Skeletal muscle tissue (tissue), 4 donors: ENCODE results near the gene CINP. TPM values are rescaled to one million over a fixed set of nuclear protein-coding genes. Genes with fewer than 3 reads are reported as not detected.
"Not testable (repeated sequence)": the region's sequence is repeated elsewhere in the genome, so short reads cannot be mapped to it uniquely, and the experiment has no call there.

Experiments used
- H3K27ac ChIP-seq: one replicate; pipeline ENCODE4 v1.7.0; 2013; ENCODE audit warnings: mild to moderate bottlenecking, low read depth, low read length, inconsistent platforms
- H3K27me3 ChIP-seq, 3 donors: one replicate each; pipeline ENCODE4 v1.7.0; 2013; ENCODE audit warnings: low read length in 3 of 3; ENCODE audit not compliant: control insufficient read depth in 3 of 3, insufficient read depth in 3 of 3
- H3K36me3 ChIP-seq, 3 donors: one replicate each; pipeline ENCODE4 v1.7.0; 2013; ENCODE audit warnings: low read length in 3 of 3; ENCODE audit not compliant: control insufficient read depth in 3 of 3, insufficient read depth in 3 of 3
- H3K4me1 ChIP-seq, 3 donors: one replicate each; pipeline ENCODE4 v1.7.0; 2013; ENCODE audit warnings: low read length in 3 of 3, mild to moderate bottlenecking in 3 of 3; ENCODE audit not compliant: control insufficient read depth in 3 of 3, insufficient read depth in 3 of 3
- H3K4me3 ChIP-seq, 3 donors: one replicate each; pipeline ENCODE4 v1.7.0; 2013; ENCODE audit warnings: low read length in 3 of 3
- H3K9ac ChIP-seq, 3 donors: one replicate each; pipeline ENCODE4 v1.7.0; 2013; ENCODE audit warnings: low read length in 3 of 3, mild to moderate bottlenecking in 3 of 3, moderate library complexity in 2 of 3, low read depth in 1 of 3
- H3K9me3 ChIP-seq, 3 donors: one replicate each; pipeline ENCODE4 v1.7.0; 2013; ENCODE audit warnings: low read length in 3 of 3; ENCODE audit not compliant: control insufficient read depth in 3 of 3
- total RNA-seq: library from RNA; depleted of rRNA; stranded (reverse); fragments of >200 nt; gene quantifications from one replicate; pipeline ENCODE4 v1.2.3, GENCODE V29; 2014
- donor health status: Osteomylitis.

Gene CINP
- total RNA-seq, 1 donor from 2014 or later = 24.0 TPM

DNA sequence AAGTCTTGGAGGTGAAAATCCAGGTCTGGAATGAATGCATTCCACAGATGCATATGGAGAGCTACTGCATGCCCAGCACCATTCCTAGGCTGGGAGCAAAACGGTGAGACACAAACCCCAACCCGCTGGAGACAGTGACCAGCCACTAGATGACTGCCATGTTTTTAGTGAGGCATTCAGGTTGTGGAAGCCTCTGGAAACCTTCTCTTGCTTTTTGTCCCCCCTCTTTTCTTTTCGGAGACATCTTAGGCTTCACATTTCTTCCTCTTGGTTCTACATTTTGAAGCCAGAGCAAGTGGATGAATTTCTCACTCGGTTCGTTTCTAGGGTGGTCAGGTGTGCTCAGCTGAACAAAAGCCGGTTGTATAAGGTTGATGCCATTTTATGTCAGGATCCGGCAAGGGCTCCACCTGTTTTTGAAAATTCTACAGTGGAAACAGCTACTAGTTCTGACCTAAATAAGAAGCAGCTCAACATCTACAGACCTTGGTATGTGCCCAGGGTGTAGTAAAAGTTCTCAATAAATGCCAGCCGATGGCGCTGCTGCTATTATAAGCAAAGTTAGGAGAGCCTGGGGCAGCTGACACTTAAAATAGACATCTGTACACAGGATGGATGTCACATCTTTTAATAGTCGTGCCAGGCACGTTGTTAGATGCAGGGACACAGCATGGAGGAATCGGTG lies 45.0 kb downstream of the CINP start:
- Histone ChIP-seq H3K9ac (peak overlapping the region; percentile 73 to 98 (median 75)), H3K4me3 (peak overlapping the region; percentile 69 to 79 (median 79)), H3K27me3 (no peaks in the 10 kb centered on the region), H3K36me3 (peaks cover 0 to 9% (median 3%) of the 10 kb centered on the region in 3 donors), H3K9me3 (no peaks in the 10 kb centered on the region), H3K4me1 (peaks cover 45 to 63% (median 53%) of the 10 kb centered on the region in 3 donors), H3K27ac (peak overlapping the region; percentile 97)

GRCh38 chr14:102316743-102317563 lies 45.7 kb downstream of the CINP start:
- H3K4me3 ChIP-seq = peak overlapping the region; percentile 69 to 79 (median 79)
- no peaks in the 10 kb centered on the region for H3K27me3 ChIP-seq
- H3K9ac ChIP-seq = peak overlapping the region; percentile 73 to 98 (median 75)
- peaks cover 0 to 3% (median 3%) of the 10 kb centered on the region in 3 donors for H3K36me3 ChIP-seq
- H3K27ac ChIP-seq = peak overlapping the region; percentile 97
- no peaks in the 10 kb centered on the region for H3K9me3 ChIP-seq
- peaks cover 45 to 63% (median 53%) of the 10 kb centered on the region in 3 donors for H3K4me1 ChIP-seq

- Histone ChIP-seq H3K27me3 (no peaks in the 10 kb centered on the region), H3K4me3 (peak overlapping the region; percentile 49 to 70 (median 69)), H3K36me3 (no peaks in the 10 kb centered on the region), H3K9me3 (no peaks in the 10 kb centered on the region), H3K9ac (peak overlapping the region; percentile 37 to 71 (median 60)), H3K27ac (peak overlapping the region; percentile 97), H3K4me1 (peaks cover 45 to 63% (median 53%) of the 10 kb centered on the region in 3 donors)
These were observed 46.4 kb downstream of the CINP start for GRCh38 chr14:102316338-102316742.

GRCh38 chr14:102315121-102315520 lies 47.6 kb downstream of the CINP start:
- Histone ChIP-seq H3K27me3 (no peaks in the 10 kb centered on the region), H3K36me3 (no peaks in the 10 kb centered on the region), H3K4me3 (no peak overlapping the region), H3K4me1 (peaks cover 36 to 50% (median 43%) of the 10 kb centered on the region in 3 donors), H3K9me3 (no peaks in the 10 kb centered on the region), H3K27ac (no peak overlapping the region), H3K9ac (no peak overlapping the region)

DNA sequence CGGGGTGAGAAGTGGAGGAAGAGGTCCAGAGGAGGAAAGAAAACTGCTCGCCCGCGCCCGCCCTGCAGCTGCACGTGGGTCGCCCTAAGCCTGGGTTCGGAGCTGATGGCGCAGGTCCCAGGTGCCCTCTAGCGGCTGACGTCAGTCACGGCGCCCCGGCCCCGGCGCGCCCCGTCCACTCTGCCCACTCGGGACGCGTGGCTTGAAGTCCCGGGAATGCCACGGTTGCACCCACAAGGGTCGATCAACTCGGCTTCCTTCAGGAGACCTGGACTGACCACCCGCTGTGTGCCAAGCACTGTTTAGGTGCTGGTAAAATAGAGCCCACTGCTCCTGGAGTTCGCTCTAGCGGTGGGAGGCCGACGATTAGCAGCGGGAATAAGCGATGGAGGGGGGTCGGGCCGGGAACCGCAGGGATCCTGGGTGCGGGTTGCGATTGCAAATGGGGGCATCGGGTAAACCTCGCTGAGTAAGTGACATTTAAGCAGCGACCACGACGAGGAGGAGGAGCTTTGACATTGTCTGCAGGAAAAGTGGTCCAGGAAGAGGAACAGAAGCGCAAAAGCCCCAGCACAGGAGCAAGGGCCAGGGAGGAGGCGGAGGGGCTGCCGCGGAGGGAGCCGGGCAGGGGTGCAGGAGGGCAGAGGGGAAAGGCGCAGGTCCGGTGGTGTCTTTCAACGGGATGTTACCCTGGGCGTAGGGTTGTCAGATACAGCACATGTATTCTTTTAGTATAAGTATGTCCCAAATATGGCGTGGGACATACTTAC lies 48.3 kb downstream of the CINP start:
- H3K9ac ChIP-seq = peak overlapping the region; percentile 52 to 78 (median 66)
- H3K36me3 ChIP-seq = no peaks in the 10 kb centered on the region
- peak overlapping the region; percentile 41 for H3K27ac ChIP-seq
- no peaks in the 10 kb centered on the region for H3K27me3 ChIP-seq
- H3K4me3 ChIP-seq = peak overlapping the region; percentile 78 to 80 (median 79)
- peaks cover 36 to 48% (median 42%) of the 10 kb centered on the region in 3 donors for H3K4me1 ChIP-seq
- H3K9me3 ChIP-seq = no peaks in the 10 kb centered on the region

- Histone ChIP-seq H3K9ac (peak within 1 kb of the TSS; percentile 62 to 76 (median 75)), H3K27ac (peak within 1 kb of the TSS; percentile 57), H3K27me3 (no peaks in the 10 kb centered on the region), H3K36me3 (no peaks in the 10 kb centered on the region), H3K9me3 (no peaks in the 10 kb centered on the region), H3K4me3 (peak within 1 kb of the TSS; percentile 95 to 98 (median 95)), H3K4me1 (peaks cover 0 to 6% (median 4%) of the 10 kb centered on the region in 3 donors)
These were observed 57.8 kb downstream of the CINP start, which contains the start of gene MOK for GRCh38 chr14:102304611-102305506. TSS of gene MOK (minus strand) at chr14:102305164. CDS start at chr14:102304968, 196 bp downstream.

DNA sequence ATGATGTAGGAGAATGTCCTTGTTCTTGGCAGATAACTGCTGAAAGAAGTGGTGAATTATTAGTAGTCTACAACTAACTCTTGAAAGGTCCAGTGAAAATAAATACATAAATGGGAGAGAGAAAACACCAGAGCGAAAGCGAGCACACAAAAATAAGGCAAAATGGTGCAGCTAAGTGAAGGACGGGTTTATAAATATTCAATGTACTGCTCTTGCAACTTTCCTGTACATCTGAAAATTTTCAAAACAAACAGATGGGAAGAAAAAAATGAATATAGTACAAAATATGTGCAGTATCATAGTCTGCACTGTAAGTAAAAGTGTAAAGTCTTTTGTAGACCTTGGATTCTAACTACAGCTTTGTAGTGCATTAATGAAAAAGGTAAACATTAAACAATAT lies 59.0 kb downstream of the CINP start:
- H3K27me3 ChIP-seq = no peaks in the 10 kb centered on the region
- no peaks in the 10 kb centered on the region for H3K36me3 ChIP-seq
- no peaks in the 10 kb centered on the region for H3K9me3 ChIP-seq
- no peak overlapping the region for H3K27ac ChIP-seq
- H3K4me3 ChIP-seq = no peak overlapping the region
- H3K4me1 ChIP-seq = peaks cover 0 to 6% (median 4%) of the 10 kb centered on the region in 3 donors
- no peak overlapping the region for H3K9ac ChIP-seq

- not testable (repeated sequence) for H3K4me1 ChIP-seq, H3K9me3 ChIP-seq, H3K4me3 ChIP-seq, H3K27ac ChIP-seq, H3K36me3 ChIP-seq, H3K27me3 ChIP-seq, H3K9ac ChIP-seq
These were observed 64.2 kb downstream of the CINP start for GRCh38 chr14:102298303-102299070.
